Measurements from ENCODE around the gene GADL1.

GRCh38 chr3:30918761-30919160, 24.3 kb upstream of the GADL1 start:
- TF ChIP-seq CTCF (optimal IDR thresholded peaks at IDR 0.05 in 1 of 3, IDR thresholded peaks at IDR 0.05 in 1 of 3, conservative IDR thresholded peaks at IDR 0.05 in 1 of 3; ENCODE audit: extremely low read depth in 1 of 3, insufficient read depth in 2 of 3, low read length in 3 of 3) (no peak), EZH2 (IDR thresholded peaks at IDR 0.05; ENCODE audit: low read length) (no peak)
